Astrocyte (in vitro differentiated cells and primary cell): ENCODE measurements around the gene PYROXD2. TPM values are rescaled to one million over a fixed set of nuclear protein-coding genes. Genes with fewer than 3 reads are reported as not detected.

Source experiments
- DNase-seq: peaks from one replicate; pipeline ENCODE4 v3.0.0-alpha.2; 2010; ENCODE audit warnings: low read depth
- FAIRE-seq: peaks from 2 replicates; lab custom pipeline; 2011; peaks lifted over from hg19 to GRCh38; lab: Jason Lieb, UNC
- H2AFZ ChIP-seq: 2 replicates; pipeline ENCODE4 v1.6.0; 2012; ENCODE audit warnings: low read depth, low read length, inconsistent platforms
- H3K27ac ChIP-seq: 2 replicates; pipeline ENCODE4 v1.5.1; 2011; ENCODE audit warnings: low read depth, low read length, inconsistent platforms
- H3K27me3 ChIP-seq: 2 replicates; pipeline ENCODE4 v1.6.0; 2011; ENCODE audit warnings: low read length, inconsistent platforms; ENCODE audit not compliant: insufficient read depth
- H3K36me3 ChIP-seq: 2 replicates; pipeline ENCODE4 v1.5.1; 2011; ENCODE audit warnings: low read length, inconsistent platforms; ENCODE audit not compliant: insufficient read depth
- H3K4me1 ChIP-seq: 2 replicates; pipeline ENCODE4 v1.5.1; 2011; ENCODE audit warnings: low read length, inconsistent platforms; ENCODE audit not compliant: insufficient read depth
- H3K4me2 ChIP-seq: 2 replicates; pipeline ENCODE4 v1.6.0; 2012; ENCODE audit warnings: low read length, inconsistent platforms
- H3K4me3 ChIP-seq: 2 replicates; pipeline ENCODE4 v1.5.1; 2011; ENCODE audit warnings: low read depth, mild to moderate bottlenecking, low read length, inconsistent platforms; ENCODE audit not compliant: insufficient read depth
- H3K79me2 ChIP-seq: 2 replicates; pipeline ENCODE4 v1.6.0; 2012; ENCODE audit warnings: mild to moderate bottlenecking, low read length, inconsistent platforms; ENCODE audit not compliant: insufficient read depth
- H3K9ac ChIP-seq: 2 replicates; pipeline ENCODE4 v1.6.0; 2012; ENCODE audit warnings: mild to moderate bottlenecking, low read length, inconsistent platforms
- H3K9me3 ChIP-seq: 2 replicates; pipeline ENCODE4 v1.5.1; 2012; ENCODE audit warnings: low read depth, mild to moderate bottlenecking, low read length, inconsistent platforms; ENCODE audit not compliant: insufficient read depth
- H4K20me1 ChIP-seq: 2 replicates; pipeline ENCODE4 v1.6.0; 2012; ENCODE audit warnings: low read length, inconsistent platforms; ENCODE audit not compliant: insufficient read depth
- H3K27ac Mint-ChIP-seq: one replicate; pipeline ENCODE4 v1.8.0; 2021; ENCODE audit warnings: mild to moderate bottlenecking, mixed read lengths; ENCODE audit not compliant: unreplicated experiment
- H3K27me3 Mint-ChIP-seq: one replicate; pipeline ENCODE4 v1.8.0; 2021; ENCODE audit warnings: low read depth, mixed read lengths; ENCODE audit not compliant: unreplicated experiment
- H3K36me3 Mint-ChIP-seq: one replicate; pipeline ENCODE4 v1.8.0; 2021; ENCODE audit warnings: low read depth, mixed read lengths; ENCODE audit not compliant: unreplicated experiment
- H3K4me1 Mint-ChIP-seq: one replicate; pipeline ENCODE4 v1.8.0; 2021; ENCODE audit warnings: low read depth, mixed read lengths; ENCODE audit not compliant: unreplicated experiment
- H3K4me3 Mint-ChIP-seq: one replicate; pipeline ENCODE4 v1.8.0; 2021; ENCODE audit warnings: mild to moderate bottlenecking, moderate library complexity, mixed read lengths; ENCODE audit not compliant: unreplicated experiment
- H3K9me3 Mint-ChIP-seq: one replicate; pipeline ENCODE4 v1.8.0; 2021; ENCODE audit warnings: mild to moderate bottlenecking, mixed read lengths; ENCODE audit not compliant: unreplicated experiment
- EZH2 ChIP-seq: IDR thresholded peaks from 2 replicates; pipeline ENCODE4 v1.6.1; 2012; ENCODE audit warnings: mild to moderate bottlenecking, low read length, inconsistent platforms; ENCODE audit not compliant: insufficient read depth
- total RNA-seq: library from RNA; stranded (reverse); gene quantifications from 2 replicates; pipeline ENCODE4 v1.2.1, GENCODE V29; 2021
- TF ChIP-seq, protein P1 (sequence below): IDR thresholded peaks from 2 replicates; pipeline ENCODE4 v1.5.1; 2011; ENCODE audit warnings: low read depth, mild to moderate bottlenecking, inconsistent platforms, low read length, moderate library complexity; ENCODE audit not compliant: insufficient read depth

Gene PYROXD2
- total RNA-seq, 1 donor from 2014 or later = 4.5 TPM

DNA sequence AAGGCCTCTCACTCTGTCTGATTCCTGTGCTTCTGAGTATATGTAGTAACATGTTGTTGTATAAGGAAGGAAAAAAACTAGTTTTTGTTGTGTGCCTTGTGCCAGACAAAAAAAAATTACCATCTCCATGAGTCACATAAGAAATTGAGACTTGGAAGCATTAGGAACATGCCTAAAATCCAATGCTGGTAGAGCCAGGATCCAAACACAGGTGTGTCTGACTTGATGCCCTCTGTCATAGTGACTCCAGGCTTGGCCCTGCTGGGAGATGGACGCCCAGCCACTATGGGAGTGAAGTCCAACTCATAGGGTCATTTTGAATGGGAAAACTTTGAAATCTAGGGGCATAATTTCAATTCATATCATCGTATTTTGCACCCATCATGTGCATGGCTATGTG lies 38.0 kb downstream of the PYROXD2 start:
- Mint-ChIP-seq H3K27ac (no peak overlapping the region), H3K9me3 (no peaks in the 10 kb centered on the region), H3K36me3 (no peaks in the 10 kb centered on the region), H3K4me3 (no peak overlapping the region), H3K27me3 (no peaks in the 10 kb centered on the region), H3K4me1 (peaks cover 34% of the 10 kb centered on the region)
- FAIRE-seq = no peak
- no peak overlapping the region for H3K9ac ChIP-seq
- H2AFZ ChIP-seq = no peak overlapping the region
- H3K4me2 ChIP-seq = no peak overlapping the region
- H3K4me3 ChIP-seq = no peak overlapping the region
- H3K27me3 ChIP-seq = no peaks in the 10 kb centered on the region
- DNase-seq = no peak
- no peaks in the 10 kb centered on the region for H3K79me2 ChIP-seq
- H3K4me1 ChIP-seq = peaks cover 21% of the 10 kb centered on the region
- TF ChIP-seq, protein P1, sequence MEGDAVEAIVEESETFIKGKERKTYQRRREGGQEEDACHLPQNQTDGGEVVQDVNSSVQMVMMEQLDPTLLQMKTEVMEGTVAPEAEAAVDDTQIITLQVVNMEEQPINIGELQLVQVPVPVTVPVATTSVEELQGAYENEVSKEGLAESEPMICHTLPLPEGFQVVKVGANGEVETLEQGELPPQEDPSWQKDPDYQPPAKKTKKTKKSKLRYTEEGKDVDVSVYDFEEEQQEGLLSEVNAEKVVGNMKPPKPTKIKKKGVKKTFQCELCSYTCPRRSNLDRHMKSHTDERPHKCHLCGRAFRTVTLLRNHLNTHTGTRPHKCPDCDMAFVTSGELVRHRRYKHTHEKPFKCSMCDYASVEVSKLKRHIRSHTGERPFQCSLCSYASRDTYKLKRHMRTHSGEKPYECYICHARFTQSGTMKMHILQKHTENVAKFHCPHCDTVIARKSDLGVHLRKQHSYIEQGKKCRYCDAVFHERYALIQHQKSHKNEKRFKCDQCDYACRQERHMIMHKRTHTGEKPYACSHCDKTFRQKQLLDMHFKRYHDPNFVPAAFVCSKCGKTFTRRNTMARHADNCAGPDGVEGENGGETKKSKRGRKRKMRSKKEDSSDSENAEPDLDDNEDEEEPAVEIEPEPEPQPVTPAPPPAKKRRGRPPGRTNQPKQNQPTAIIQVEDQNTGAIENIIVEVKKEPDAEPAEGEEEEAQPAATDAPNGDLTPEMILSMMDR = no peak
- no peak for TF ChIP-seq EZH2
- no peaks in the 10 kb centered on the region for H3K36me3 ChIP-seq
- no peaks in the 10 kb centered on the region for H4K20me1 ChIP-seq
- H3K27ac ChIP-seq = no peak overlapping the region
- H3K9me3 ChIP-seq = peaks cover 3% of the 10 kb centered on the region

DNA sequence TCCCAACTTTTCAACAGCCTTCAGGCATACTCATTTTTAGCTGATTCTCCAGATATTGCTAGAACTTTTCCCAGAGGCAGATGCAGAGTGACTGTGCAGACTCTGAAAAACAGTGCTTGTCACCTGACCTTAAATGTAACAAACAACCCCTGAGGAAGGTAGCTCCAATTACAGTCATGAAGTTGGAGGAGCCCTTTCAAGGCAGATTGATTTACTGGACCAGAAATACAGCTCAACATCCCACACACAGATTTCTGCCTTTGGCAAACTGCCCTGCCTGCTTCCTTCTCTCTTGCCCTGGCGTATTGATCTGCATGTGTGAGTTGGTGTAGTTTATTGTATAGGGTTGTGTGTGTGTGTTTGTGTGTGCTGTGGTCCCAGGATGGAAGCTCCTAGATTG lies 38.5 kb downstream of the PYROXD2 start:
- H3K27ac ChIP-seq = no peak overlapping the region
- H3K9me3 ChIP-seq = peaks cover 3% of the 10 kb centered on the region
- H3K4me1 ChIP-seq = peaks cover 21% of the 10 kb centered on the region
- no peaks in the 10 kb centered on the region for H3K27me3 ChIP-seq
- Mint-ChIP-seq H3K27me3 (no peaks in the 10 kb centered on the region), H3K27ac (no peak overlapping the region), H3K4me1 (peaks cover 33% of the 10 kb centered on the region), H3K9me3 (no peaks in the 10 kb centered on the region), H3K4me3 (no peak overlapping the region), H3K36me3 (no peaks in the 10 kb centered on the region)
- no peak overlapping the region for H3K9ac ChIP-seq
- no peak overlapping the region for H3K4me2 ChIP-seq
- no peaks in the 10 kb centered on the region for H3K79me2 ChIP-seq
- no peaks in the 10 kb centered on the region for H3K36me3 ChIP-seq
- no peak for FAIRE-seq
- TF ChIP-seq, protein P1 = no peak
- no peak for TF ChIP-seq EZH2
- H2AFZ ChIP-seq = no peak overlapping the region
- peak; percentile 68 for DNase-seq
- no peaks in the 10 kb centered on the region for H4K20me1 ChIP-seq
- no peak overlapping the region for H3K4me3 ChIP-seq

DNA sequence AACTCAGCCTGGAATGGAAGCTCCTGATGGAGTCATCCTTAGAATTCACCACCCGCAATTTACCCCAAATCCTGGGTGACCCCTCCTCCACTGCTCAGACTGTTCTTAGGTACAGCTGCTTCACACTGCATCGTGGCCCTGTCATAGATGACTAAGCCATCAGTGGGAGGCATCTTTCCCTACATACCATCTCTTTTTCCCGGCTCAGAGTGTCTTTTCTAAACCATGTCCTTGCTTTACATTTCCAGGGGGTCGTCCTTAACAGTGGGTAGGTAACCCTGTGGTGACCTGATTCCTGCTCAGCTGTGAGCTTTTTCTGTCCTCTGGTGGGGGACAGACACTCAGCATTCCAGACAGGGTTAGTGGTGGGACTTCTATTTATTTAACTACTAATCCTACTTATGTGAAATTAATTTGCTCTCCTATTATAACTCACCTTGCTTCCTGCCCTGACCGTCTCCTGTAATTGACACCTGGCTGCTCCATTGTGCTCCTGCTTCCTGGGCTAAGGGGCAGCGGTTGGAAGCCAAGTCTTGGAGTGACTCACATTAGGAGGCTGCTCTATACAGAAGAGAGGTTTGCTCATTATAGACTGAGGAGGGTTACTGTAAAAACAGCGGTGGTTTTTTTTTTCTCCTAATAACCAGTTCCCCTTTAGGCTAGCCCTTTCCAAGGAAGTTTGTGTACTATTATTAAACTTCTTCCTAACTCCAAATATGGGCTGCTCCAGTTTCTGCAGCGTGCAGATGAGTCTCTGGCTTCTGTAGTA lies 40.6 kb downstream of the PYROXD2 start:
- Histone ChIP-seq H4K20me1 (no peaks in the 10 kb centered on the region), H2AFZ (peak overlapping the region; percentile 32)
- peak; percentile 49 for FAIRE-seq

More for the DNA sequence above, 40.6 kb downstream of the PYROXD2 start:
- no peaks in the 10 kb centered on the region for H3K27me3 ChIP-seq
- Mint-ChIP-seq H3K27ac (peak overlapping the region; percentile 89), H3K27me3 (no peaks in the 10 kb centered on the region), H3K4me3 (peak overlapping the region; percentile 60), H3K9me3 (no peaks in the 10 kb centered on the region), H3K36me3 (no peaks in the 10 kb centered on the region), H3K4me1 (peaks cover 32% of the 10 kb centered on the region)
- H3K9me3 ChIP-seq = peaks cover 3% of the 10 kb centered on the region
- H3K4me1 ChIP-seq = peaks cover 21% of the 10 kb centered on the region
- H3K79me2 ChIP-seq = no peaks in the 10 kb centered on the region
- H3K4me3 ChIP-seq = no peak overlapping the region
- peak overlapping the region; percentile 70 for H3K27ac ChIP-seq
- H3K36me3 ChIP-seq = no peaks in the 10 kb centered on the region
- peak; percentile 77 for DNase-seq
- peak overlapping the region; percentile 84 for H3K4me2 ChIP-seq
- peak overlapping the region; percentile 68 for H3K9ac ChIP-seq
- TF ChIP-seq EZH2 = no peak
- TF ChIP-seq, protein P1 = no peak
